Hindlimb muscle (tissue), 1 donor: ENCODE results near the gene VAMP1. TPM values are rescaled to one million over a fixed set of nuclear protein-coding genes. Genes with fewer than 3 reads are reported as not detected.
"Not testable (repeated sequence)": the region's sequence is repeated elsewhere in the genome, so short reads cannot be mapped to it uniquely, and the experiment has no call there.

Experiments
- DNase-seq: peaks from one replicate; pipeline ENCODE4 v3.0.0-alpha.2; 2013
- polyA plus RNA-seq: library from polyadenylated mRNA; unstranded; fragments of 120-200 nt; gene quantifications from one replicate; pipeline ENCODE4 v1.2.1, GENCODE V29; 2013; ENCODE audit not compliant: insufficient read length

VAMP1 gene
- polyA plus RNA-seq, 1 donor = 11.9 TPM

GRCh38 chr12:6451348-6452244 lies 18.9 kb downstream of the VAMP1 start, which contains the start of gene TAPBPL:
TSS of gene TAPBPL (plus strand) at chr12:6452042. CDS start at chr12:6452249, 207 bp downstream.
- peak; percentile 91 for DNase-seq

GRCh38 chr12:6450869-6451347 lies 19.6 kb downstream of the VAMP1 start:
- DNase-seq = no peak

GRCh38 chr12:6450091-6450868 lies 20.2 kb downstream of the VAMP1 start:
- DNase-seq = no peak

GRCh38 chr12:6444704-6445688 lies 25.5 kb downstream of the VAMP1 start, which contains the start of gene CD27:
TSS of gene CD27 (plus strand) at chr12:6444955. CDS start at chr12:6445096, 141 bp downstream.
- no peak for DNase-seq

- DNase-seq = no peak
Measured at GRCh38 chr12:6444031-6444430, 26.4 kb downstream of the VAMP1 start.

GRCh38 chr12:6443361-6443983 lies 27.0 kb downstream of the VAMP1 start:
- no peak for DNase-seq

- DNase-seq = no peak
Measured at GRCh38 chr12:6442836-6443235, 27.6 kb downstream of the VAMP1 start.

GRCh38 chr12:6440391-6440790 lies 30.1 kb downstream of the VAMP1 start:
- no peak for DNase-seq

GRCh38 chr12:6438345-6438744 lies 32.1 kb downstream of the VAMP1 start:
- no peak for DNase-seq

- no peak for DNase-seq
Measured at GRCh38 chr12:6437586-6437985, 32.9 kb downstream of the VAMP1 start.

- no peak for DNase-seq
Measured at GRCh38 chr12:6435961-6436715, 34.3 kb downstream of the VAMP1 start.

GRCh38 chr12:6434205-6435140 lies 36.0 kb downstream of the VAMP1 start:
- DNase-seq = no peak

- DNase-seq = no peak
Measured at GRCh38 chr12:6432991-6433390, 37.5 kb downstream of the VAMP1 start.

- DNase-seq = peak; percentile 63
Measured at GRCh38 chr12:6430124-6430989, 40.1 kb downstream of the VAMP1 start.

- DNase-seq = no peak
Measured at GRCh38 chr12:6428326-6428725, 42.2 kb downstream of the VAMP1 start.

GRCh38 chr12:6427796-6428195 lies 42.7 kb downstream of the VAMP1 start:
- DNase-seq = not testable (repeated sequence)

GRCh38 chr12:6426882-6427671 lies 43.4 kb downstream of the VAMP1 start:
- DNase-seq = no peak
